HG03457 (cell line): ENCODE measurements around the gene CHPF.

Experiments
- ATAC-seq: cut with Tn5 transposase; IDR thresholded peaks from one replicate; pipeline ENCODE4 v1.9.1; 2021; ENCODE audit warnings: moderate number of reproducible peaks; ENCODE audit not compliant: unreplicated experiment

Gene CHPF

DNA sequence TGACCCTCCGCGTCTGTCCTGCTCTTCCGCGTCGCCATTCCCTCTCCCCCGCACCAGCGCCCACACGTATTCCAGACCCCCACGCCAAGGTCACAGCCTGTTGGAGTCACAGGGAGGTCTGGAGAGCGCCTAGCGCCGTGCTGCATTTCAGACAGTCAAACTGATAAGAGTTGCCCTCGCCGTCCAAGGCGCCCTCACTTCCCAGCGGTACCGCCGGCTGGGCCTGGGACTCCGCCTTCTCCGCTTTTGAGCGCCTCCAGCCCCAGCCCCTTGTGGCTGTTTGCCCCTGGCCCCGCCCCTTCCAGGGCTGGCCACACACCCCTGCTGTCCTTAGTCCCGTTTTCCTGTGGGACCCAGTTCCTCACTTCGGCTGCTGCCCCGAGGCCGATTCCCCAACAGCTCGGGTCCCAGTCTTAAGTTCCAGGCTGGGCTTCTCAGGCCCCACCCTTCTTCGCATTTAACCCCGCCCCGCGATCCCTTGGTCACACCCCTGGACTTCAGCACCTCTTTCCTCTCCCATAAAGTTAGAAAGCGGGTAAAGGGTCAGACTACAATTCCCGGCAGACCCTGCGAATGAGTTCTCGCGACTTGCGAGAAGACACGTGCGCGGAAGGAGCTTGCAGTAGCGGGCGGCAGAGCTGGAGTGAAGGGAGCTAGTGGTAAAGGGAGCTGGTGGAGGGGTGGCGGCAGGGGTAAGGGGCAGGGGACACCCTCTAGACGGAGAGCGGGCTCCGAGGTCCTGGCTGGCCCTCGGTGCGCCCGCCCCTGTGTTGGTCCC, 45.1 kb downstream of the CHPF start, which contains the start of gene GMPPA:
Gene GMPPA (plus strand): TSS at position 612 of the 778 bp plus-strand sequence. CDS start 1,085 bp downstream, outside the sequence.
- ATAC-seq = peak; percentile 93

DNA sequence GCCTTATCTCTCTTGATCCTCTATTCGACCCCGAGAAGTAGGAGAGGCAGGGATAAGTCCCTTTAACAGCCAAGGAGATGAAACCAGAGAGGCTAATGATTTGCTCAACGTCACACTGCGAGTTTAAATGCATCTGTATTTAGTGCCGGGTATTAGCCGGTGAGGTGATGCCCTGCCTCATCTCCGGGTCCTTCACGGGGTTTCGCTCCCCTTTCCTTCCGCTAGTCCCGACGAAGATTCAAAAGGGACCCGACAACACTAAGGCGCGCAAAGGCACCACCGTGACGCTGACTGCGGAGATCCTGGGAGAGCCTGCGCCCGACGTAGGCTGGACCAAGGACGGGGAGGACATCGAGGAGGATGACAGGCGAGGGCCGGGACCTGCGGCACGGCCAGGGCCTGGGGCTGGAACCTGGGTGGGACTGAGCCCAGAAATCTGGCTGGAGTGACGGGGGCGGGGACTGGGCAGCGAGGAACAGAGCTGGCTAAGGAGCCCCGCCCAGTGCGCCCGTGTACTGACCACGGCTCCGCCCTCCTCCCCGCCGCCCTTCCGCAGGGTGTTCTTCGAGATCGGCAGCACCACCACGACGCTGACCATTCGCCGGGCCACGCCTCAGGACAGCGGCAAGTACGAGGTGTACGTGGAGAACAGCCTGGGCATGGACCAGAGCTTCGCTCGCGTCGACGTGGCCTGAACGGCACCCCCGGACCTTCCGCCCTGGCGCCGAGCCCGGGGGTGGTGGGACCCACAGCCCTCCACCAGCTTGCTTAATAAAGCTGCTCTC, 45.9 kb downstream of the CHPF start:
- ATAC-seq = no peak

DNA sequence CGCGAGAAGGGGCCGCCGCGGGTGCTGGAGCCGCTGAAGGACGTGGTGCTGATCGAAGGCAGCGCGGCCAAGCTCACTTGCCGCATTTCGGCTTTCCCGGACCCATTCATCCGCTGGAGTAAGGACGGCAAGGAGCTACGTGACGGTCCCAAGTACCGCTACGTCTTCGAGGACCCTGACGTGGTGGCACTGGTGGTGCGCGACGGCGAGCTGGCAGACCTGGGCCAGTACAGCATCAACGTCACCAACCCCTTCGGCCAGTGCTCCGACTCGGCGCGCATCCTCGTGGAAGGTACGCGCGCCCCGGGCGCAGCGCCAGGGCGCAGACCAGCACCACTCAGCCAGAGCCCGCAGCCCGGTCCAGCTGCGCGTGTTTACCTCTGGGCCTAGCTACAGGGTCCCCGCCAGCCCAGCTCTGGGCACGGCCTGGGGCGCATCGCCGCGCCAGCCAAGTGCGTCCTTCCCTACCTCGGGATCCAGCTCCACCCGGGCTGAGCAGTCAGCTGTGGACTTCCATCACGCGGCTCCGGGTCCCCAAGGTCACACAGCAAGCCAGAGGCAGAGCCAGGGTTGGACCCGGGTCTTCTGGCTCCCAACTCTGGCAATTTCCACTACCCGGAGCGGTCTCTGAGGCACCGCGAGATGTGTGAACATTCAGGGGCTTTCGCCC, 46.6 kb downstream of the CHPF start:
- ATAC-seq = no peak

DNA sequence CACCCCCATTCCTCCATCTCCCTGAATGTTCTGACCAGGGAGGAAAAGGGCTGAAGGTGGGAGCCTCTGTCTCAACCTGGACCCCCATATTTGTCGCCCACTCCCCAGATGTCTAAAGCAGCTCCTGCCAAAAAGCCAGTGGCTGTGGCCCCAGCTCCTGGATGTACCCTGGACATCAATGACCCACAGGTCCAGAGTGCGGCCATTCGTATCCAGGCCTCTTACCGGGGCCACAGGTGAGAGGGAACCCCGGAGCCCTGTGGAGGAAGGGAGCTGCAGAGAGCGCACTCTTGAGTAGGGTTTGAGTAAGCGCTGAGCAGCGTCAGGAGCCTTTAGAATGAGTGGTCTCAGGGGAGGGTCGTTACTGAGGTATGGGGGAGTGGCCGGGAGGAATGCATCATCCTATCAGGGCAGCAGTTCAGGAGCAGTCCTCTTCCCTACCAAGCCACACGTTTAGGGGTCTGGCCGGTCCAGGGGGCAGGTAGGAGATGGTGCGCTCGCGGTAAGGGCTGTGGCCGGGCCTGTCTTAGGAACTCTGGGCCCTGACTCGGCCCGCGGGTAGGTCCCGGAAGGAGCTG, 47.3 kb downstream of the CHPF start:
- no peak for ATAC-seq

DNA sequence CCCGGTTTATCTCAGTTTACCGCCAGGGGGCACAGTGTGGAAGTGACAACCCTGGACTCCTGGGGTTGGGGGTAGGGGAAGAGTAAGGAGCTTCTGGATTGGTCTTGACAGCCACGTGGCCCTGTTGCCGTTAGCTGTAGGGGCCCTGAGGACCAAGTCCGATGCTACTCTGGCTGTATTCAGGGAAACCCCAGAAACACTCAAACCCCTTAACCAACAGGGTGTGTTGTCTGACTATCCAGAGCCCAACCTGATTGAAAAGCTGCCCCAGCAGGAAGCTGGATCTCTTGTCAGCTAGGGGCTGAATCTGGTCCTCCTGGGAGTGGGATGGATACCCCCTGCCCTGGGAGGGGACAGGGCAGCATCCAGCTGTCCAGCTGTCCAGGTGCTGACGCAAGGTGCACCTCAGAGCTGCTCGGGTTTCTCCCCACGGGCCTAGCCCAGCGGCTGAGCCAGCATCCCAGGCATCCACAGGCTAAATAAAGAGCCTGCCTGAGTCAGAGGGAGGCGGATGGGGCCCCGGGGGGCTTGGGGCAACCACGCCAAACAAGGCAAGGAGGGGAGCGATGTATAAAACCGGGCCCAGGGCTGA, 48.0 kb downstream of the CHPF start:
- ATAC-seq = no peak

DNA sequence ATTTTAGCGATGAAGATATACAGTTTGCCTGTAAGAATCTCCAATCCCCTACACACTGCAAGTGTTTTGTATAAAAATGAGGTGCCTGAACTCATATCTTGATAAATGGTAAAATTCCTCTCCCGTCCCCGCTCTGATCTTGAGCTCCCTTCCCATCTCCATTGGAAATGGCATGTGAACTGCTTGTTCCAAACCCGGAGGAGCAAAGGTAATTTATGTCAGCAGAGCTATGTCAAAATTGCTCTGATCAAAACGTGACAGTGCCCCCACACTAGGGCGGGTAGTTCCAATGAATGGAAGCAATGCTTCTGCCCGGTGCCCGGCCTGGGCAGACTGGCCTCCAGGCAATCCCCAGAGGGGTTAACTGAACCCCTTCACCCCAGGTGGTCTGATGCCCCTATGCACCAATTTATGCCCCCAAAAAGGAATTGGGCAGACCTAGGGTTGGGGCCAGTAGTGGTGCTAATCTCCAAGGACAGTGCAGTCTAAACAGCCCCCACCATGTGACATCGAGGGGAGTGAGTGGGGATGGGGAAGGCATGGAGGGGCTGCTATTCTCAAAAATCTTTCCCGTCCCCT, 48.6 kb downstream of the CHPF start:
- ATAC-seq = no peak

DNA sequence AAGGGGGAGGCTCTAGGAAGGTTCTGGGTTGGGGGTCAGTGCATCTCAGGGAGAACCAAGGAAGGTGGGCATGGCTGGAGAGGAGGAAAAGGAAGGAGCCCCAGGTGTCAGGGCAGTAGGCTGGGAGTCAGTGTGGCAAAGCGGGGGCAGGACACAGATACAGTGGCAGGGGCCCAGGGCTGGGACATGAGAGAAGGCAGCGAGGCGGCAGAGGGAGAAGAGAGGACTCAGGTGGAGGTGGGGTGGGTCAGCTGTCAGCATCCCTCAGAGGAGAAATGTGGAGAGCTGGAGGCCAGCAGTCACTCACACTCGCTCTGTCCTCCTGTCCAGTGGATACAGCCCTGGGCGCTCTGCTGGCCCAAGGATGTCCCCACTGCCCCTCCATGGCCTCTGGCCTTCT, 50.5 kb downstream of the CHPF start:
- ATAC-seq = no peak

DNA sequence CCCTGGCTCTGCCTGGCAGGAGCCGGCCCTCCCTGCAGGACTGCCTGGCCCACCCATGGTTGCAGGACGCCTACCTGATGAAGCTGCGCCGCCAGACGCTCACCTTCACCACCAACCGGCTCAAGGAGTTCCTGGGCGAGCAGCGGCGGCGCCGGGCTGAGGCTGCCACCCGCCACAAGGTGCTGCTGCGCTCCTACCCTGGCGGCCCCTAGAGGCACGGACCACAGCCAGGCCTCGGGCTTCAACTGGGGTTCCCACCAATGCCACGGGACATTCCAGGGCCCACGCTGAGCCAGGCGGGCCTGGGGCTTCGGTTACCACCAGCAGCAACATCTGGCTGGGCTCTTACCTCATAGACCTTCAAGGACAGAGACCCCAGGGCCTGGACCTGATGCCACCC, 51.0 kb downstream of the CHPF start:
- ATAC-seq = no peak

DNA sequence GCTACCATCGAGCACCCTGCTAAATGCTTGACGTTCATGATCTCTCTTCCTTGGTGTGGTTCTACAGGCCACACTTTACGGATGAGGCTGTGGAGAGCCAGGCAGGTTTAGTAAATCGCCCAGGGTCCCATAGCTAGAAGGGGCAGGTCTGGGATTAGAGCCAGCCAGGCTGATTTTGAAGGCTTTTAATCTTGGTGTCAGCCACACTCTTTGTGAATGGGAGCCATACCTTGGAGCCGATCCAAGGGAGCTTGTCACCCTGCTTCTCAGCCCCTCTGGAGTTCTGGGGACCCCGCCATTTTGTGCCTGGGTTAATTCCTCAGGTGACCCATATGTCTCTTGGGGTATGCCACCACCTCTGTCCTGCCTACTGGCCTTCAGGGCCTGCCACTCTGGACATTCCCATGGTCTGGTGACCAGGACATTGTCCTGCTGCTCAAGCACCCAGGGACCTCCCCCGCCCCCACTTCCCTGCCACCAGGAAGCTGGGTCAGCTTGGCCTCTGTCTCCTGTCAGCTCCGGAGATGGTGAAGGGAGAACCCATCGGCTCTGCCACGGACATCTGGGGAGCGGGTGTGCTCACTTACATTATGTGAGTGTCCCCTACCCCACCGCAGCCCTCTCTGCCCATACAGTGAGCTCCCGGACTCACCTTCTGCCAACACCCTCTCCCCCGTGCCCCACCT, 52.2 kb downstream of the CHPF start:
- no peak for ATAC-seq

DNA sequence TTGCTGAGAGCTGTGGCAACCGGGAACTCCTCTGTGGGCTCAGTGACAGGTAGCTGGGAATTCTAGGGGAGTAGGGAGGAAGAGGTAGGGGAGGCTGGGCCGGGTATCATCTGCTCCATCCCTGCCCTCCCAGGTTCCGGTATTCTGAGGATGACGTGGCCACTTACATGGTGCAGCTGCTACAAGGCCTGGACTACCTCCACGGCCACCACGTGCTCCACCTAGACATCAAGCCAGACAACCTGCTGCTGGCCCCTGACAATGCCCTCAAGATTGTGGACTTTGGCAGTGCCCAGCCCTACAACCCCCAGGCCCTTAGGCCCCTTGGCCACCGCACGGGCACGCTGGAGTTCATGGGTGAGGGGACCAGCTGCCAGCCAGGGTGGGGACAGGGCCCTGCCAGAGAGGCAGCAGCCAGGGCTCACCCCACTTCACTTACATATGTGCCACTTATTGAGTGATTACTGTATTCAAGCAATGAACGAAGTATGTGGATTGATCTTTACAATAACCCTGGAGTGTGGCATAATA, 52.9 kb downstream of the CHPF start:
- ATAC-seq = no peak

DNA sequence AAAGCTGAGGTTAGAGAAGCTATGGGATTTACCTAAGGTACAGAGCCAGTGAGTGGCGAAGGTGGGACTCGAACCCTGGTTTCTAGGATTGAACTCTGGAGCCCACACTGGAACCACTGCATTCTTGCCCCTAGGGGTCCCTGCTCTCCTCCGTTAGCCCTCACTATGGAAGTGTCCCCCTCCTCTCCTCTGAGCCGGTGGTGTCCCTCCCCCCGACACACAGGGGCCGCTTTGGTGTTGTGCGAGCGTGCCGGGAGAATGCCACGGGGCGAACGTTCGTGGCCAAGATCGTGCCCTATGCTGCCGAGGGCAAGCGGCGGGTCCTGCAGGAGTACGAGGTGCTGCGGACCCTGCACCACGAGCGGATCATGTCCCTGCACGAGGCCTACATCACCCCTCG, 53.4 kb downstream of the CHPF start:
- no peak for ATAC-seq

DNA sequence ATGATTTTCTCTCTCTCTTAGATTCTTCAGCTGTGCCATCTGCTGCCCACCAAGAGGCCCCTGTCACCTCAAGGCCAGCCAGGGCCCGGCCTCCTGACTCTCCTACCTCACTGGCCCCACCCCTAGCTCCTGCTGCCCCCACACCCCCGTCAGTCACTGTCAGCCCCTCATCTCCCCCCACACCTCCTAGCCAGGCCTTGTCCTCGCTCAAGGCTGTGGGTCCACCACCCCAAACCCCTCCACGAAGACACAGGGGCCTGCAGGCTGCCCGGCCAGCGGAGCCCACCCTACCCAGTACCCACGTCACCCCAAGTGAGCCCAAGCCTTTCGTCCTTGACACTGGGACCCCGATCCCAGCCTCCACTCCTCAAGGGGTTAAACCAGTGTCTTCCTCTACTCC, 54.3 kb downstream of the CHPF start:
- no peak for ATAC-seq
